Measurements from ENCODE around the gene PDE4B. TPM values are rescaled to one million over a fixed set of nuclear protein-coding genes. Genes with fewer than 3 reads are reported as not detected.

Gene PDE4B
- total and polyA plus RNA-seq, 2 of the 13 experiments (the other 11 are each of a cell fraction or from before 2014, with no cell fraction given) = not detected

DNA sequence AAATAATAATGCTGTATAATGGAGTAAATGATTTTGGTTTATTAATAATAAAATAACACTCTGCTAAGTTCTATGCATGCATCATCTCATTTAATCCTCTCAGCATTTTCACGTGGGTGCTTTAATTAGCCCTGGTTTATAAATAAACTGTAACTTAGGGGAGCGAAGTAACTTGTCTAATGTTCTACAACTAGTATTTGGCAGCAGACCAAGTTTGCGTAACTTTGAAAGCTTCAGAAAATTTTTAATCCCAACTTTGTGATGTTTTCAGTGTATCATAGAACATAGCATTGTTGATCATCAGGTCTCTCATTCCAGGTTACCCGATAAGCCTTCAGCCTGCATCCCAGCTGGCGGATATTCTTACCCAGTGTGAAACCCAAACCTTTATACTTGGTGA, 418.8 kb downstream of the PDE4B start:
- H3K4me1 ChIP-seq (ENCODE audit: insufficient read depth, low read length) = no peaks in the 10 kb centered on the region
- ATAC-seq = no peak
- H3K4me2 ChIP-seq (ENCODE audit: low read depth, low read length) = no peak overlapping the region
- H3K79me2 ChIP-seq (ENCODE audit: insufficient read depth, low read length) = no peaks in the 10 kb centered on the region
- ChIA-PET CTCF (ENCODE audit: low intra/inter-chr PET ratio, low total read pairs) (no interaction called here), POLR2A (no interaction called here)
- H2AFZ ChIP-seq (ENCODE audit: low read length) = no peak overlapping the region
- no peak overlapping the region for H3K27ac ChIP-seq (ENCODE audit: extremely low read length, insufficient read depth, low read length)
- no peak overlapping the region for H3K4me3 ChIP-seq (replicated peaks in 1 of 3; ENCODE audit: insufficient read depth in 1 of 3, low read depth in 2 of 3, low read length in 3 of 3)
- no peaks in the 10 kb centered on the region for H3K27me3 ChIP-seq (ENCODE audit: control insufficient read depth in 1 of 2, insufficient read depth in 2 of 2, low read length in 2 of 2)
- 41% methylated on average over 5 of the region's 5 CpGs for WGBS (ENCODE audit: low lambda C conversion rate)
- no peak for FAIRE-seq
- TF ChIP-seq ZNF292 (CRISPR knock-in tag; IDR thresholded peaks at IDR 0.05; ENCODE audit: borderline replicate concordance, low read depth) (no peak), NFKB2 (CRISPR knock-in tag; IDR thresholded peaks at IDR 0.05; ENCODE audit: borderline replicate concordance) (no peak), ZNF781 (CRISPR knock-in tag; IDR thresholded peaks at IDR 0.05; ENCODE audit: borderline replicate concordance, not compliant biosample characterization) (no peak), ZC3H4 (CRISPR knock-in tag; IDR thresholded peaks at IDR 0.05; ENCODE audit: borderline replicate concordance) (no peak), TARDBP (CRISPR knock-in tag; IDR thresholded peaks at IDR 0.05) (no peak), SOX5 (CRISPR knock-in tag; IDR thresholded peaks at IDR 0.05; ENCODE audit: borderline replicate concordance) (no peak), ZFP36L2 (CRISPR knock-in tag; IDR thresholded peaks at IDR 0.05) (no peak), RORA (CRISPR knock-in tag; IDR thresholded peaks at IDR 0.05) (no peak), ZNF546 (CRISPR knock-in tag; conservative IDR thresholded peaks at IDR 0.05) (no peak), SRSF9 (IDR thresholded peaks at IDR 0.05; ENCODE audit: borderline replicate concordance, insufficient read depth, low read depth, low read length, poor library complexity, severe bottlenecking) (no peak), ZNF569 (CRISPR knock-in tag; IDR thresholded peaks at IDR 0.05; ENCODE audit: borderline replicate concordance) (no peak)
- TF ChIP-seq, protein P1, sequence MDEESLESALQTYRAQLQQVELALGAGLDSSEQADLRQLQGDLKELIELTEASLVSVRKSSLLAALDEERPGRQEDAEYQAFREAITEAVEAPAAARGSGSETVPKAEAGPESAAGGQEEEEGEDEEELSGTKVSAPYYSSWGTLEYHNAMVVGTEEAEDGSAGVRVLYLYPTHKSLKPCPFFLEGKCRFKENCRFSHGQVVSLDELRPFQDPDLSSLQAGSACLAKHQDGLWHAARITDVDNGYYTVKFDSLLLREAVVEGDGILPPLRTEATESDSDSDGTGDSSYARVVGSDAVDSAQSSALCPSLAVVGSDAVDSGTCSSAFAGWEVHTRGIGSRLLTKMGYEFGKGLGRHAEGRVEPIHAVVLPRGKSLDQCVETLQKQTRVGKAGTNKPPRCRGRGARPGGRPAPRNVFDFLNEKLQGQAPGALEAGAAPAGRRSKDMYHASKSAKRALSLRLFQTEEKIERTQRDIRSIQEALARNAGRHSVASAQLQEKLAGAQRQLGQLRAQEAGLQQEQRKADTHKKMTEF (CRISPR knock-in tag; IDR thresholded peaks at IDR 0.05) = no peak
- TF ChIP-seq, protein P2, sequence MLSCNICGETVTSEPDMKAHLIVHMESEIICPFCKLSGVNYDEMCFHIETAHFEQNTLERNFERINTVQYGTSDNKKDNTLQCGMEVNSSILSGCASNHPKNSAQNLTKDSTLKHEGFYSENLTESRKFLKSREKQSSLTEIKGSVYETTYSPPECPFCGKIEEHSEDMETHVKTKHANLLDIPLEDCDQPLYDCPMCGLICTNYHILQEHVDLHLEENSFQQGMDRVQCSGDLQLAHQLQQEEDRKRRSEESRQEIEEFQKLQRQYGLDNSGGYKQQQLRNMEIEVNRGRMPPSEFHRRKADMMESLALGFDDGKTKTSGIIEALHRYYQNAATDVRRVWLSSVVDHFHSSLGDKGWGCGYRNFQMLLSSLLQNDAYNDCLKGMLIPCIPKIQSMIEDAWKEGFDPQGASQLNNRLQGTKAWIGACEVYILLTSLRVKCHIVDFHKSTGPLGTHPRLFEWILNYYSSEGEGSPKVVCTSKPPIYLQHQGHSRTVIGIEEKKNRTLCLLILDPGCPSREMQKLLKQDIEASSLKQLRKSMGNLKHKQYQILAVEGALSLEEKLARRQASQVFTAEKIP (CRISPR knock-in tag; IDR thresholded peaks at IDR 0.05; ENCODE audit: borderline replicate concordance) = no peak
- TF ChIP-seq, protein P3, sequence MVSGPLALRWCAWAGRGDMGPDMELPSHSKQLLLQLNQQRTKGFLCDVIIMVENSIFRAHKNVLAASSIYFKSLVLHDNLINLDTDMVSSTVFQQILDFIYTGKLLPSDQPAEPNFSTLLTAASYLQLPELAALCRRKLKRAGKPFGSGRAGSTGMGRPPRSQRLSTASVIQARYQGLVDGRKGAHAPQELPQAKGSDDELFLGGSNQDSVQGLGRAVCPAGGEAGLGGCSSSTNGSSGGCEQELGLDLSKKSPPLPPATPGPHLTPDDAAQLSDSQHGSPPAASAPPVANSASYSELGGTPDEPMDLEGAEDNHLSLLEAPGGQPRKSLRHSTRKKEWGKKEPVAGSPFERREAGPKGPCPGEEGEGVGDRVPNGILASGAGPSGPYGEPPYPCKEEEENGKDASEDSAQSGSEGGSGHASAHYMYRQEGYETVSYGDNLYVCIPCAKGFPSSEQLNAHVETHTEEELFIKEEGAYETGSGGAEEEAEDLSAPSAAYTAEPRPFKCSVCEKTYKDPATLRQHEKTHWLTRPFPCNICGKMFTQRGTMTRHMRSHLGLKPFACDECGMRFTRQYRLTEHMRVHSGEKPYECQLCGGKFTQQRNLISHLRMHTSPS (CRISPR knock-in tag; IDR thresholded peaks at IDR 0.05; ENCODE audit: low read depth) = no peak
- H3K36me3 ChIP-seq (replicated peaks in 1 of 2; ENCODE audit: control insufficient read depth in 1 of 2, insufficient read depth in 2 of 2, low read length in 2 of 2) = no peaks in the 10 kb centered on the region
- BruUV-seq (replicated peaks) = no TSS peak
- intact Hi-C loops (cut with micrococcal nuclease; ENCODE audit: unreplicated experiment) (no loop called here), in situ Hi-C loops (cut with HindIII; ENCODE audit: extremely low pct_ligation_motif_present, low pct_unique_long_range_greater_than_20kb) (no loop called here)
- no peak for DNase-seq (ENCODE audit: low spot score)
- H4K20me1 ChIP-seq (ENCODE audit: insufficient read depth, low read length) = no peaks in the 10 kb centered on the region
- H3K9me3 ChIP-seq (ENCODE audit: low read length) = peaks cover 5% of the 10 kb centered on the region
- H3K9ac ChIP-seq (ENCODE audit: insufficient read depth, low read depth, low read length) = no peak overlapping the region

All from HepG2 (cell line).